HG02970 (cell line): Measurements from ENCODE around the gene IGSF6.
"Not testable (repeated sequence)": the region's sequence is repeated elsewhere in the genome, so short reads cannot be mapped to it uniquely, and the experiment has no call there.

ENCODE experiments used
- ATAC-seq: cut with Tn5 transposase; IDR thresholded peaks from one replicate; pipeline ENCODE4 v1.9.1; 2021; ENCODE audit warnings: mild to moderate bottlenecking, moderate library complexity, moderate number of reproducible peaks; ENCODE audit not compliant: unreplicated experiment, low FRiP score

IGSF6 gene

GRCh38 chr16:21652453-21652852 is at the start of gene IGSF6:
IGSF6 (minus strand) TSS chr16:21652608; CDS start chr16:21652598, 10 bp downstream.
- ATAC-seq: no peak

- no peak for ATAC-seq
These were observed 48.9 kb upstream of the IGSF6 start for GRCh38 chr16:21701271-21701670.

DNA sequence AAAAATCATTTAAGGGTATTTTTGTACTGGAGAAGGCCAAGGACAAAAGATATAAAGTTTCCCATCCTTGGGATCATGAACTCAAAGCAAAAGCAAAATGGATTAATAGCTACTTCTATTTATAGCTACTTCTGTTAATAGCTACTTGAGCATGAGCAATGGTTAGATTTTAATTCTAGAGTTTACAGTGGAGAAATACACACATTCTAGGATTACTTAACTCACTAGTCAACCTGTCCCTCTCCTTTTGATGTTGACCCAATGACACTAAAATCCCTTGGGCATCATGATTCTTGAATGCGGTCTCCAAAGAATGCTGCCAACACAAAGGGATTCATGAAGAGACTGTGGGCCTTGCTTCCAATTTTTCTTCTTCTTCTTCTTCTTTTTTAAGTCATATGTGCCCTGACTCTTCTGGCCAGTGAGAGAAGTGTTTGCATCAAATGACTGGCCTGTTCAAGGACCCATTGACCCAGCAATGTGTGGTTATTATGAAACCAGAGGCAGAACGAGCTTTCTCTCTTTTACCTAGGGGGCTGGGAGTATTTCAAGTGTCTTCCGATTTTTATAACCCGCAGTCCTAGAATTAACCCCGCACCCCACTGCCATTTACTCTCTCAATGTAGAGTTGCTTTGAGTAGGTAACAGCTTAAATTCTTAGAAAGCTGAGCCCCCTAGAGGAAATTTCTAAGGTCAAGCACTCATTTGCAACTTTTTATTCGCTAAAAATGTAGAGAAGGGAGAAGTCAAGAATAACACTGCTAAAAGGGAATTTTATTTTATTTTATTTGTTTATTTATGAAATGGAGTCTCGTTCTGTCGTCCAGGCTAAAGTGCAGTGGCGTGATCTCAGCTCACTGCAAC is 46.0 kb upstream of the IGSF6 start:
- ATAC-seq: no peak

DNA sequence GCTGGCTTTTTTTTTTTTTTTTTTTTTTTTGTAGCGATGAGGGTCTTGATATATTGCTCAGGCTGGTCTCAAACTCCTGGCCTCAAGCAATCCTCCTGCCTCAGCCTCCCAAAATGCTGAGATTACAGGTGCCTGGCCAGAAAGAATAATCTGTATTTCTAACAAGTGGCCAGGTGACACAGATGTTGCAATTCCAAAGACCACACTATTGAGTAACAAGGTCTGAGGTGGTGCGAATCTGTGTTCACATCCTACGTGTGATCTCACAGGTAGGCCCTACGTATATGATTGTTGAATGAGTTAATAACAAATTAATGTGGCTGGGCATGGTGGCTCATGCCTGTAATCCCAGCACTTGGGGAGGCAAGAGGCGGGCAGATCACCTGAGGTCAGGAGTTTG is 44.6 kb upstream of the IGSF6 start:
- no peak for ATAC-seq

- ATAC-seq: no peak
These were observed 42.2 kb upstream of the IGSF6 start for GRCh38 chr16:21694609-21695008.

GRCh38 chr16:21690967-21691366 is 38.6 kb upstream of the IGSF6 start:
- ATAC-seq: not testable (repeated sequence)

- ATAC-seq: no peak
These were observed 36.7 kb upstream of the IGSF6 start for GRCh38 chr16:21689107-21689506.

DNA sequence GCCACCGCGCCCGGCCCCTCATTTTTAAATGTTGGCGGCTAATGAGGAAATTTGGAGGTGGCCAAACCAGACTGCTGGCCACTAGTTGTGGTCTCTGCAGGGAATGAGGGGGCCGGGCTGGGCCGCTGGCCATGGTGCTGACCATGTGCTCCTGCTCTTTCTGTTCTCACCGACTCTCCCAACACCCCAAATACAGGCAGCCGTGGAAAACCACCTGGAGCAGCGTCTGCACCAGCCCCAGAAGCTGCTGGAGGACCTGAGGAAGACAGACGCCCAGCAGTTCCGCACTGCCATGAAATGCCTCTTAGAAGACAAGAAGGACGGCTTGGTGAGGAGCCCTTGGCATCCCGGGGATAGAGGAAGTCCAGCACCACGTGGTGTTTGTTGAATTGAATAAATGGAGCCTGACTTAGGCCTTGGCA is 32.6 kb upstream of the IGSF6 start:
- ATAC-seq: no peak

DNA sequence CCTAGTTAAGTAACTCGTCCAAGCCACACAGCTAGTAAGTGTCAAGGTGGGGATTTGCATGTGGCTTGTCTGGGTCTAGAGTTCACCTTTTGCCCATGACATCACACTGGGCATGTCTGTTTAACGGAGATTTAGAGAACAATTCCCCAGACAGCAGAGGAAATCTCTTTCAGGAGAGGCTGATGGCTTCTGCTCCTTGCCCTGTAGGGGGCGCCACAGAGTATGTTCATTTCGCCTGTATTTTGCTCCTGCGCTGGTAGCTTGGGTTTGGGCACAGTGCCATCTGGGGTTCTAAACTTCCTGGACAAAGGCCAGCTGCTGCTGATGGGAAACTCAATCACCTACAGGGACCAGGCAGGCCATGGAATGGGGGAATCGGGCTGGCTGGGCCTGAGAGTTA is 31.8 kb upstream of the IGSF6 start:
- no peak for ATAC-seq

GRCh38 chr16:21683184-21683583 is 30.8 kb upstream of the IGSF6 start:
- ATAC-seq: no peak

DNA sequence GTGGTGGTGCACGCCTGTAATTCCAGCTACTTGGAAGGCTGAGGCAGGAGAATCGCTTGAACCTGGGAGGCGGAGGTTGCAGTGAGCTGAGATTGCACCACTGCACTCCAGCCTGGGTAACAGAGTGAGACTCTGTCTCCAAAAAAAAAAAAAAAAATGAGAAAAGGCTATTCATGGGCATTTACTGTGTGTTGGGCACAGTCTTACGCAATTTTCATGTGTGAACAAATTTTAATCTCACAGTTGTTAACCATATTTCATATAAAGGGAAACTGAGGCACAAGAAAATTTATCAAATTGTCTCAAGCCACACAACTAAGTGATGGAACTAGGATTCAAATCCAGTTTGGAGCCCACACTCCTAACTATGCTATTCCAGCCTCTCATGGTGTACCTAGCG is 28.3 kb upstream of the IGSF6 start:
- ATAC-seq: not testable (repeated sequence)

GRCh38 chr16:21674456-21674855 is 22.0 kb upstream of the IGSF6 start:
- not testable (repeated sequence) for ATAC-seq

- no peak for ATAC-seq
These were observed 21.1 kb upstream of the IGSF6 start for GRCh38 chr16:21673469-21673868.

DNA sequence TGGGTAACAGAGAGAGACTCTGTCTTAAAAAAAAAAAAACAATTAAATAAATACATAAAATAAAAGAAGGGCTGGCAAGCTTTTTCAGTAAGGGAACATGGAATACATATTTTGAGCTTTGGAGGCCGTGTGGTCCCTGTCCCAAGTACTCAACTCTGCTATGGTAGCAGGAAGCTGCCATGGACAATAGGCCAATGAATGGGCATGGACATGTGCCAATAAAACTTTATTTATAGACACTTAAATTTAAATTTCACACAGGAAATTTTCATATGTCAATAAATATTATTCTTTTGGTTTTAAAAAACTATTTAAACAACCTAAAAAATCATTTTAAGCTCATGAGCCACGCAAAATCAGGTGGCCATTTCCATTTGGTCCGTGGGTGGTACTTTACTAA is 15.2 kb upstream of the IGSF6 start:
- no peak for ATAC-seq

- no peak for ATAC-seq
These were observed 14.4 kb upstream of the IGSF6 start for GRCh38 chr16:21666772-21667171.

- ATAC-seq: no peak
These were observed 12.5 kb upstream of the IGSF6 start for GRCh38 chr16:21664801-21665492.

DNA sequence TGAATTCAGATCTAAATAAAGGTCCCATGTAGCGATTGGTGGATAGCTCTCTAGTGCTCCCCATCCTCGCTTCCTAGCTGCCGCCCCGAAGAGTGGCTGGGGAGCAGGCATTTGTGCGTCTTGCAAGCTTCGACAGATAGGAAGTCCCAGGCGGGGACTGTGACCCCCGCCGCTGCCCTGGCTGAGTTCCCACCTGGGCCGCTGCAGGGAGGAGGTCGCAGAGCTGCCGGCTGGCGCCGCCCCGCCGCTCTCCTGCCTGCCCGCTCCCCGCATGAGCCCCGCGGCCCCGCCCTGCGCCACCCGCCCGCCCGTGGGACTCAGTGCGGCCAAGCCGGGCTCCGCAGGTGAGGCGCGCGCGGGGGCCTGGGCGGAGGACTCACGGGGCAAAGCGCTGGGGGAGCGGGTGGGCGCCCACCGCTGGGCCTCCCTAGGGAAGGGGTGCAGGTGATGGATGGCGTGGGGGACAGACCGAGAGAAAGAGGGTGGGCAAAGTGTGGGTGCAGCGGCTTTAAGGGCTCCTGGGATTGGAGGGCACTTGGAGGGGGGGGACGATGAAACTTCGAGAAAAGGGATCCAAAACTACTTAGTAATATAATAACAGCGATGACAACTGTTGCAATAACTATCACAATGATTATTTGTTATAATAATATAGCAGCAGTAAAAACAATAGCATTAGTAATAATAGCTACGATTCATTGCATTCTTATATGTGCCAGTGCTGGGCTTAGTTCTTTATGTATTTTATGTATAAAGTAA is 11.7 kb upstream of the IGSF6 start, which contains the start of gene OTOA:
OTOA (plus strand) TSS at position 80 of the 759 bp plus-strand sequence. CDS start 14,547 bp downstream, outside the sequence.
- ATAC-seq: no peak

- ATAC-seq: no peak
These were observed 6.7 kb upstream of the IGSF6 start for GRCh38 chr16:21659124-21659523.

GRCh38 chr16:21656795-21657768 is 4.7 kb upstream of the IGSF6 start:
- ATAC-seq: no peak

DNA sequence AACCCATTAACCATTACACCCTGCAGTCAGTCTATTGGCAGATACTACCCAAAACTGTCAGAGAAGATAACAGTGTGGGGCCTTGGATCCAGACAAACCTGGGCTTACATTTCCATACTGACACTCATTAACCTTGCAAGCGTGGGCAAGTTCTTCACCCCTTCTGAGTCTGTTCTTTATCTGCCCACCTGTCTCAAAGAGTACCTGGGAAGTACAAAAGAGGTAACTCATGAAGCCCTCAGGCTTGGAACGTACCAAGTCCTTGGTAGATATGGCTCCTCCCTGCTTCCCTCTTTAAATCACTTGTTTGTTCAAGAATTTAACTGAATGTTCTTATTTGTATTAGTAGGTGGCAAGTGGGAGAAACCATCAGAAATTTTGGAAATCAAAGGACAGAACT is 2.5 kb upstream of the IGSF6 start:
- ATAC-seq: no peak
